Measurements from ENCODE around the gene WIPF1. TPM values are rescaled to one million over a fixed set of nuclear protein-coding genes. Genes with fewer than 3 reads are reported as not detected.

Gene WIPF1
- total and polyA plus RNA-seq, 2 of the 13 experiments (the other 11 are each of a cell fraction or from before 2014, with no cell fraction given): 0.01 TPM; not detected in 1

DNA sequence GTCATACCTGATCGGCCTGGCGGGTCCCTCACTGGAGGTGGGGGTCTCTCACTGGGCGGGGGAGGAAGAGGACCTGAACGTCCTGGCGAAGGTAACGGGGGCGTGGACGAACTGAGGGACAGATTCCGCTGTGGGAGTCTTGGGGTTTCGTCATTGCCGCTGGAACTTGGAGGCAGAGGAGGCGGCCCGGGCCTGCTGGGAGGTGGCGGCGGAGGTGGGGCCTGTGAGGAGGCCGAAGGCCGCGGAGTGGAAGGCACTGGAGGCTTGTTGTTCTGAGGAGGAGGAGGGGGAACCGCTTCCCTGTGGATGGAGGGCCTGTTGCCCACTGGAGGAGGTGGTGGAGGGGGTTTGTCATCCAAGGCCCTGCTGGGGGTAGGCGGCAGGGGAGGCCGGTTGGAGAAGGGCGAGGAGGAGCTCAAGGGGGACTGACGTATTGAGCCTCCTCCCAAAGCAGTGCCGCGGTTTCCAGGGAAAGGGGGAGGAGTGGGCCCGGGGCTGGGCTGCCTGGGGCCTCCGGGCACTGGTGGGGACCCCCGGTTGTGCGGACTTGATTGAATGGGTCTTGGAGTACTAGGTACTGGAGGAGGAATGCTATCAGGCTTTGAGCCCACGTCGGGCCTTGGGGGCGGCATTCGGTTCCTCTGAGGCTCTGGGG is 25.8 kb downstream of the WIPF1 start:
- H3K9ac ChIP-seq (ENCODE audit: insufficient read depth, low read depth, low read length): no peak overlapping the region
- CTCF ChIA-PET (ENCODE audit: low intra/inter-chr PET ratio, low total read pairs): no interaction called here
- no peaks in the 10 kb centered on the region for H4K20me1 ChIP-seq (ENCODE audit: insufficient read depth, low read length)
- in situ Hi-C loops (cut with HindIII; ENCODE audit: extremely low pct_ligation_motif_present, low pct_unique_long_range_greater_than_20kb): no loop called here
- H2AFZ ChIP-seq (ENCODE audit: low read length): no peak overlapping the region
- ATAC-seq: no peak
- no peaks in the 10 kb centered on the region for H3K79me2 ChIP-seq (ENCODE audit: insufficient read depth, low read length)
- H3K27ac ChIP-seq (ENCODE audit: extremely low read length, insufficient read depth, low read length): no peak overlapping the region
- WGBS (ENCODE audit: low lambda C conversion rate): 58% methylated on average over 31 of the region's 33 CpGs
- no peak for DNase-seq (ENCODE audit: low spot score)
- no peaks in the 10 kb centered on the region for H3K4me1 ChIP-seq (ENCODE audit: insufficient read depth, low read length)
- H3K4me3 ChIP-seq (replicated peaks in 1 of 3; ENCODE audit: insufficient read depth in 1 of 3, low read depth in 2 of 3, low read length in 3 of 3): no peak overlapping the region
- intact Hi-C loops (cut with micrococcal nuclease; ENCODE audit: unreplicated experiment): no loop called here
- H3K27me3 ChIP-seq (ENCODE audit: control insufficient read depth in 1 of 2, insufficient read depth in 2 of 2, low read length in 2 of 2): peaks cover 0 to 4% of the 10 kb centered on the region in 2 experiments; a peak in 1 of 5 replicates
- no TSS peak for BruUV-seq (replicated peaks)
- POLR2A ChIA-PET: no interaction called here
- TF ChIP-seq, protein P1, sequence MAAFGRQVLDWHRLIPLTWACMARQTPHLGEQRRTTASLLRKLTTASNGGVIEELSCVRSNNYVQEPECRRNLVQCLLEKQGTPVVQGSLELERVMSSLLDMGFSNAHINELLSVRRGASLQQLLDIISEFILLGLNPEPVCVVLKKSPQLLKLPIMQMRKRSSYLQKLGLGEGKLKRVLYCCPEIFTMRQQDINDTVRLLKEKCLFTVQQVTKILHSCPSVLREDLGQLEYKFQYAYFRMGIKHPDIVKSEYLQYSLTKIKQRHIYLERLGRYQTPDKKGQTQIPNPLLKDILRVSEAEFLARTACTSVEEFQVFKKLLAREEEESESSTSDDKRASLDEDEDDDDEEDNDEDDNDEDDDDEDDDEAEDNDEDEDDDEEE (CRISPR knock-in tag; IDR thresholded peaks at IDR 0.05): no peak
- TF ChIP-seq ZNF30 (CRISPR knock-in tag; IDR thresholded peaks at IDR 0.05) (no peak), TBX2 (CRISPR knock-in tag; IDR thresholded peaks at IDR 0.05; ENCODE audit: borderline replicate concordance) (no peak), ZNF710 (CRISPR knock-in tag; IDR thresholded peaks at IDR 0.05; ENCODE audit: borderline replicate concordance) (no peak), JUNB (CRISPR knock-in tag; IDR thresholded peaks at IDR 0.05; ENCODE audit: borderline replicate concordance) (no peak), PHF8 (CRISPR knock-in tag; IDR thresholded peaks at IDR 0.05) (no peak)
- H3K9me3 ChIP-seq (ENCODE audit: low read length): no peaks in the 10 kb centered on the region
- H3K36me3 ChIP-seq (replicated peaks in 1 of 2; ENCODE audit: control insufficient read depth in 1 of 2, insufficient read depth in 2 of 2, low read length in 2 of 2): no peaks in the 10 kb centered on the region
- FAIRE-seq: no peak
- no peak overlapping the region for H3K4me2 ChIP-seq (ENCODE audit: low read depth, low read length)
